Cardiac muscle cell (in vitro differentiated cells and primary cell): ENCODE results near the gene MAP1LC3A. TPM values are rescaled to one million over a fixed set of nuclear protein-coding genes. Genes with fewer than 3 reads are reported as not detected.
"Not testable (repeated sequence)": the region's sequence is repeated elsewhere in the genome, so short reads cannot be mapped to it uniquely, and the experiment has no call there.

ENCODE experiments used
- DNase-seq, 2 donors: peaks; one replicate each; pipeline versions ENCODE4 v3.0.0 to v3.0.0-alpha.2; 2010 to 2017; ENCODE audit warnings: low read depth in 1 of 2, low spot score in 1 of 2
- H3K27ac ChIP-seq: fragments of 200-600 bp; sonication (generic); 2 replicates; pipeline ENCODE4 v1.5.1; 2016
- H3K27me3 ChIP-seq: fragments of 200-600 bp; sonication (generic); 2 replicates; pipeline ENCODE4 v1.6.0; 2016; ENCODE audit warnings: control low read depth
- H3K36me3 ChIP-seq: fragments of 200-600 bp; sonication (generic); 2 replicates; pipeline ENCODE4 v1.5.1; 2016; ENCODE audit warnings: control low read depth
- H3K4me1 ChIP-seq: fragments of 200-600 bp; sonication (generic); 2 replicates; pipeline ENCODE4 v1.8.1; 2017; ENCODE audit warnings: low read depth, mild to moderate bottlenecking, mixed run types
- H3K4me3 ChIP-seq: fragments of 200-600 bp; sonication (generic); 2 replicates; pipeline ENCODE4 v1.5.1; 2016; ENCODE audit warnings: mild to moderate bottlenecking
- H3K9me3 ChIP-seq: fragments of 200-600 bp; sonication (generic); 2 replicates; pipeline ENCODE4 v1.5.1; 2017; ENCODE audit warnings: low read depth, mild to moderate bottlenecking, control low read depth
- polyA plus RNA-seq: library from polyadenylated mRNA; unstranded; fragments of >200 nt; fragmentation: Nextera tagmentation; extraction: Ambion mirVana; gene quantifications from 2 replicates; pipeline ENCODE4 v1.2.1, GENCODE V29; 2016
- total RNA-seq: library from RNA; depleted of rRNA; stranded (reverse); fragments of >200 nt; gene quantifications from 2 replicates; pipeline ENCODE4 v1.2.3, GENCODE V29; 2016
- TF ChIP-seq, protein P1 (sequence below): IDR thresholded peaks from 2 replicates; pipeline ENCODE4 v1.5.1; 2012; ENCODE audit warnings: low read depth, mild to moderate bottlenecking, low read length

The MAP1LC3A gene
- 24.3 and 38.7 TPM in 2 replicates for total RNA-seq
- 29.7 and 54.0 TPM in 2 replicates for polyA plus RNA-seq

DNA sequence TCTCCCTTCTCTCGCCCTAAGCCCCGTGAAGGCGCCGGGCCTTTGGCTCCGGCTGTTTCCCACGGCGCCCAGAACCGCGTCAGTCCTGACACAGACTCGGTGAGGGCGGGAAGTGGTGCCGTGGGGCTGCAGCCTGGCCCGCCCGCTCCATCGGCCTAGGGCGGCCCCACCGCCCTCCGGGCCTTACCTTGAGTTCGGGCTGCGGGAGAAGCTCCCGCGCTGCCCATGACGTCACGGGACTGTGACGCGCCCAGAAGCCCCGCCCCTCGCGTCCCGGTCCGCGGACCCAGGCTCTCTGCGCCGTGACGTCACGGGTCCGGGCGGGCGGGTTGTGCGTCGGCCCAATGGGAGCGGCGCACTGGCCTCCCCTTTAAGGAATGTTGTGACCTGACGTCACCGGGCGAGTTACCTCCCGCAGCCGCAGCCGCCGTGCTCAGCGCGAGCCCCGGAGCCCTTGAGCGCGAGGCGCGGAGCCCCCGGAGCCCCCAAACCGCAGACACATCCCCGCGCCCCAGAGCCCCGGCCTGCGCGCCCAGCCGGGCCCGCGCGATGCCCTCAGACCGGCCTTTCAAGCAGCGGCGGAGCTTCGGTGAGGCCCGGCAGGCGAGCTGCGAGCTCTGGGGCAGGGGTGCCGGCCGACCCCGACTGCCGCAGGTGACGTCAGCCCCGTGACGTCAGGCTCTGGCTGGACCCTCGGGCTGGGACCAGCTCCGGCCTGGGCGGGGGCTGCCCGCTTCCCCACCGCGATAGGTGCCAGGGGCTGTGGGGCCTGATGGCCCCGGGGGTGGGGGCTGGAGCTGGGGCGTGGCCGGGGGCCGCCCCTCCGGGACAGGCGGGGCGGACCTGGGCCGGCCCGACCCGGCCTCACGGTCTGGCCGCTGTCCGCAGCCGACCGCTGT is at the start of gene MAP1LC3A:
Gene MAP1LC3A (plus strand): TSS at position 399 of the 899 bp plus-strand sequence. CDS start 151 bp downstream, at position 550.
- peak within 1 kb of the TSS; percentile 39 for H3K4me3 ChIP-seq
- no peaks in the 10 kb centered on the region for H3K27me3 ChIP-seq
- no peak within 1 kb of the TSS for H3K27ac ChIP-seq
- no peaks in the 10 kb centered on the region for H3K36me3 ChIP-seq
- H3K9me3 ChIP-seq: no peaks in the 10 kb centered on the region
- peak; percentile 90 to 98 for DNase-seq
- H3K4me1 ChIP-seq: no peaks in the 10 kb centered on the region
- TF ChIP-seq, protein P1, sequence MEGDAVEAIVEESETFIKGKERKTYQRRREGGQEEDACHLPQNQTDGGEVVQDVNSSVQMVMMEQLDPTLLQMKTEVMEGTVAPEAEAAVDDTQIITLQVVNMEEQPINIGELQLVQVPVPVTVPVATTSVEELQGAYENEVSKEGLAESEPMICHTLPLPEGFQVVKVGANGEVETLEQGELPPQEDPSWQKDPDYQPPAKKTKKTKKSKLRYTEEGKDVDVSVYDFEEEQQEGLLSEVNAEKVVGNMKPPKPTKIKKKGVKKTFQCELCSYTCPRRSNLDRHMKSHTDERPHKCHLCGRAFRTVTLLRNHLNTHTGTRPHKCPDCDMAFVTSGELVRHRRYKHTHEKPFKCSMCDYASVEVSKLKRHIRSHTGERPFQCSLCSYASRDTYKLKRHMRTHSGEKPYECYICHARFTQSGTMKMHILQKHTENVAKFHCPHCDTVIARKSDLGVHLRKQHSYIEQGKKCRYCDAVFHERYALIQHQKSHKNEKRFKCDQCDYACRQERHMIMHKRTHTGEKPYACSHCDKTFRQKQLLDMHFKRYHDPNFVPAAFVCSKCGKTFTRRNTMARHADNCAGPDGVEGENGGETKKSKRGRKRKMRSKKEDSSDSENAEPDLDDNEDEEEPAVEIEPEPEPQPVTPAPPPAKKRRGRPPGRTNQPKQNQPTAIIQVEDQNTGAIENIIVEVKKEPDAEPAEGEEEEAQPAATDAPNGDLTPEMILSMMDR: no peak

DNA sequence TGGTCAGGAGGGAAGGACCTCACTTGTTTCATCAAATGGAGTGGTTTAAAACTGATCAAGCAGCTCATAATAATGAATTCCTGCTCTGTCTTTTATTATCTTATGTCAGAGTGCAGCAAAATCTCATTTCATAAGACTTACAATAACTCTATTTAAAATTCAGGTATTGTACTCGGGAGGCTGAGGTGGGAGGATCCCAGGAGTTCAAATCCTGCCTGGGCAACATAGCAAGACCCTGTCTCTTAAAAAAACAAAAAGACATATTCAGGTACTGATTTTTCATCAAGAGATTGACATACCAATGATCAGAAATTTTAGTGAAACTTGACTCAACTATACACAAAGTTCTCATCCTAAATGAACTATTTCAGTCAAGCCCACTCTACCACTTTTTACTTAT is 47.9 kb upstream of the MAP1LC3A start:
- H3K4me3 ChIP-seq: no peak overlapping the region
- no peak for DNase-seq
- H3K4me1 ChIP-seq: no peaks in the 10 kb centered on the region
- no peaks in the 10 kb centered on the region for H3K9me3 ChIP-seq
- no peaks in the 10 kb centered on the region for H3K27me3 ChIP-seq
- H3K36me3 ChIP-seq: peaks cover 34% of the 10 kb centered on the region
- H3K27ac ChIP-seq: no peak overlapping the region
- TF ChIP-seq, protein P1: no peak

DNA sequence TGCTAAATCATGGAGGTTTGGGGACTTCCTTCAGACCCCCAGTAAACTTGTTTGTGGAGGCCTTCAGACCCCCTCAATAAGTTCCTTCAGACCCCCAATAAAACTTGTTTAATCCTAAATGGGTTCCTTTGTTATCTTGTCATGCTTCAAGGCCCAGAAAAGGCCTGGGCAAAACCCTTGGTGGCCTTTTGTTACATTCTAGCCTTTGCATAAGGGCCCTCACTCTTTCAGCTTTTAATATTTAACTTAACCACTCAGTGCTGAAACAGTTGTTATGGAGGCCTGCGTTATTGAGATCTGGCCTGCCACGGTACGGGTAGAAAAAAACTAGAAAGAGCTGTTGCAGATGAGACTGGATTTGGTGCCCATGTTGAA is 46.6 kb upstream of the MAP1LC3A start:
- DNase-seq: no peak
- Histone ChIP-seq H3K36me3 (peaks cover 25% of the 10 kb centered on the region), H3K27me3 (no peaks in the 10 kb centered on the region), H3K4me1 (no peaks in the 10 kb centered on the region), H3K27ac (peak overlapping the region; percentile 30), H3K9me3 (no peaks in the 10 kb centered on the region), H3K4me3 (no peak overlapping the region)
- TF ChIP-seq, protein P1: no peak

DNA sequence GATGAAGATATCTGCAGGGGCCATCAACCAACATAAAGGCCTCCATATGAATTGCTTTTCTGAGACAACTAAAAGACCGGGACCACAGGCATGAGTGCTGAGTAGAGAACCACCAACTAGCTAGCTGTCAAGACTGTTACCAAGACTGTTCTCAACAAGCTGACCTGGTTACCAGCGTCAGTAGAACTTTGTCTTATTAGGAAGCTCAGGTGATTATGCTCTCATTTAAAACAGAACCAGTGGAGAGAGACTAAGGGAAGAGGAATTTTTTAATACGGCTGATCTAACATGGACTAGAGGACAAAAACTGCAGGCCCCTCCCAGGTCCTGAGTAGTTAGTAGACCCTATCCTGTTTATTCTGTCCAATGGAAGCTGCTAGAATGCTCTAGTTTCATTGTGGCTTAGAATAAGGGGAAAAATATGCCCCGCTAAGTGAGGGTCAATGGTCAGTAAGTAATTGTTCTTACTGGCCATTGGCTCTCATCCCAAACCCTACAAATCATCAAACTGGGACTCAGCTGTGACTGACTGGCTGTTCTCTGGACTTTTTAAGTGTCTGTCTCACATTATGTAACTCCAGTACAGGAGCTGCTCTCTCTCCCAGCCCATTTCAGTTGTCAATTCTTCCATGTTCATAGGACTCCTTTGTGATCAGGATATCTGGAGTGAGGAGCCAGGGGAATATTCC is 46.1 kb upstream of the MAP1LC3A start:
- Histone ChIP-seq H3K36me3 (peaks cover 25% of the 10 kb centered on the region), H3K9me3 (no peaks in the 10 kb centered on the region), H3K27me3 (no peaks in the 10 kb centered on the region), H3K27ac (peak overlapping the region; percentile 30), H3K4me3 (no peak overlapping the region), H3K4me1 (peaks cover 5% of the 10 kb centered on the region)
- TF ChIP-seq, protein P1: no peak
- no peak for DNase-seq

DNA sequence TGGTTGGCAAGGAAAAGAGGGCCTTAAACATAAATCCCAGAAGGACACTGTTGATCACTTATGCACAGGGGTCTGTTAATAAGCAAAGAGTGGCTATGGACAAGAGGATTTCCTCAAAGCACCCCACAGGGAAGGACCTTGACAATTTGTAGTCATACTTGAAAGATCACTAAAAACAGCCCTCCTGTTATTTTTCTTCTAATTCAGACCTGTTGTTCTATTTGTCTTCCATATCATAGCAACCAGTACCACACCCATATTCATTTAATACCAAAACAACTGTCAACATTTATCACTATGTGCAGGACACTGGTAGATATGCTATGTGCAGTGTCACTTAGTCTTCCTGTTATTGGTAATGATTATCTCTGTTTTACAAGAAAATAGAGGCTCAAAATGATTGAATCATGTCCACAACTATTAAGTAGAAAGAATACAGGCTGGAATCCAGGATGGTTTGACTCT is 45.5 kb upstream of the MAP1LC3A start:
- Histone ChIP-seq H3K27me3 (no peaks in the 10 kb centered on the region), H3K4me1 (peaks cover 5% of the 10 kb centered on the region), H3K9me3 (no peaks in the 10 kb centered on the region), H3K4me3 (no peak overlapping the region), H3K27ac (peak overlapping the region; percentile 30), H3K36me3 (peaks cover 21% of the 10 kb centered on the region)
- DNase-seq: no peak
- TF ChIP-seq, protein P1: no peak

DNA sequence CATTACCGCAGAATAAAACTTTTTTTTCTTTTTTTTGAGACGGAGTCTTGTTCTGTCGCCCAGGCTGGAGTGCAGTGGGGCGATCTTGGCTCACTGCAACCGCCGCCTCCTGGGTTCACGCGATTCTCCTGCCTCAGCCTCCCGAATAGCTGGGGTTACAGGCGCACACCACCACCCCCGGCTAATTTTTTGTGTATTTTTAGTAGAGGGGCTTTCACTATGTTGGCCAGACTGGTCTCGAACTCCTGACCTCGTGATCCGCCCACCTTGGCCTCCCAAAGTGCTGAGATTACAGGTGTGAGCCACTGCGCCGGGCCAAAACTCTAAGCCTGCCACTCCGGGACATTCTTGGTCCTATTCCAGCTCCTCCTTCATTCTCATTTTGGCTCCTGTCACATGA is 44.5 kb upstream of the MAP1LC3A start:
- not testable (repeated sequence) for H3K4me1 ChIP-seq, DNase-seq, H3K27me3 ChIP-seq, H3K27ac ChIP-seq, H3K9me3 ChIP-seq, H3K4me3 ChIP-seq
- H3K36me3 ChIP-seq: peaks cover 11% of the 10 kb centered on the region
